GM23338 (cell line): ENCODE results near the gene EPHA5.

Source experiments
- CREB1 ChIP-seq: fragments of 250-450 bp; sonication (Bioruptor Pico); IDR thresholded peaks from 2 replicates; pipeline ENCODE4 v1.5.0; 2020; ENCODE audit warnings: low read depth, mild to moderate bottlenecking, moderate library complexity
- EZH2 ChIP-seq: fragments of 200-600 bp; sonication (generic); IDR thresholded peaks from one replicate; pipeline ENCODE4 v1.8.0; 2017; ENCODE audit warnings: antibody characterized with exemption, mild to moderate bottlenecking, low read depth; ENCODE audit not compliant: unreplicated experiment
- JUNB ChIP-seq: IDR thresholded peaks from one replicate; pipeline ENCODE4 v1.6.1; 2016; ENCODE audit warnings: antibody characterized with exemption; ENCODE audit not compliant: unreplicated experiment
- ZNF331 ChIP-seq: fragments of 250-450 bp; sonication (Bioruptor Pico); IDR thresholded peaks from 2 replicates; pipeline ENCODE4 v1.5.0; 2020; ENCODE audit warnings: low read depth, mild to moderate bottlenecking, moderate library complexity
- TF ChIP-seq, protein P1 (sequence below), 2 experiments: fragments of 200-600 bp in 1 of 2; sonication (generic) in 1 of 2; conservative IDR thresholded peaks; 2 replicates each; pipeline versions ENCODE4 v1.5.1 to v1.6.1; 2016 to 2017; ENCODE audit warnings: antibody characterized with exemption in 2 of 2, low read depth in 2 of 2, mild to moderate bottlenecking in 2 of 2, moderate library complexity in 1 of 2

GRCh38 chr4:65669111-65670019 is 924 bp downstream of the EPHA5 start:
- TF ChIP-seq, protein P1, sequence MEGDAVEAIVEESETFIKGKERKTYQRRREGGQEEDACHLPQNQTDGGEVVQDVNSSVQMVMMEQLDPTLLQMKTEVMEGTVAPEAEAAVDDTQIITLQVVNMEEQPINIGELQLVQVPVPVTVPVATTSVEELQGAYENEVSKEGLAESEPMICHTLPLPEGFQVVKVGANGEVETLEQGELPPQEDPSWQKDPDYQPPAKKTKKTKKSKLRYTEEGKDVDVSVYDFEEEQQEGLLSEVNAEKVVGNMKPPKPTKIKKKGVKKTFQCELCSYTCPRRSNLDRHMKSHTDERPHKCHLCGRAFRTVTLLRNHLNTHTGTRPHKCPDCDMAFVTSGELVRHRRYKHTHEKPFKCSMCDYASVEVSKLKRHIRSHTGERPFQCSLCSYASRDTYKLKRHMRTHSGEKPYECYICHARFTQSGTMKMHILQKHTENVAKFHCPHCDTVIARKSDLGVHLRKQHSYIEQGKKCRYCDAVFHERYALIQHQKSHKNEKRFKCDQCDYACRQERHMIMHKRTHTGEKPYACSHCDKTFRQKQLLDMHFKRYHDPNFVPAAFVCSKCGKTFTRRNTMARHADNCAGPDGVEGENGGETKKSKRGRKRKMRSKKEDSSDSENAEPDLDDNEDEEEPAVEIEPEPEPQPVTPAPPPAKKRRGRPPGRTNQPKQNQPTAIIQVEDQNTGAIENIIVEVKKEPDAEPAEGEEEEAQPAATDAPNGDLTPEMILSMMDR (conservative IDR thresholded peaks at IDR 0.05; ENCODE audit: low read depth in 2 of 2) = no peak
- TF ChIP-seq ZNF331 (CRISPR knock-in tag) (no peak), EZH2 (peak; percentile 72), CREB1 (CRISPR knock-in tag) (no peak), JUNB (no peak)
